ENCODE results near the gene PIGS.

DNA sequence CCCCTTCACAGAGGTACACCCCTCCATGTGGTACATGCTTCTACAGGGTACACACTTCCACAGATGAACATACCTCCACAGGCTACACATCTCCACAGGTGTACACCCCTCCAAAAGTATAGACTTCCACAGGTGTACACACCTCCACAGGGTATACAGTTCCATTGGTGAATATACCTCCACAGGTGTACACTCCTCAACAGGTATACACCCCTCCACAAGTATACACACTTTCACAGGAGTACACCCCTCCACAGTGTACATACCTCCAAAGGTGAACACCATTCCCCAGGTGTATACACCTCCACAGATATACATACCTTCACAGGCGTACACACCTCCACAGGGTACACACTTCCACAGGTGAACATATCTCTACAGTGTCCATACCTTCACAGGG is 55.8 kb downstream of the PIGS start:
- TF ChIP-seq CTCF (IDR thresholded peaks at IDR 0.05) (no peak), POLR2A (IDR thresholded peaks at IDR 0.05) (no peak)
